Hepatocyte (in vitro differentiated cells): Measurements from ENCODE around the gene DENND6B. TPM values are rescaled to one million over a fixed set of nuclear protein-coding genes. Genes with fewer than 3 reads are reported as not detected.

Experiments
- DNase-seq: peaks from one replicate; pipeline ENCODE4 v3.0.0-alpha.2; 2016; ENCODE audit warnings: low spot score
- H2AFZ ChIP-seq: fragments of 200-600 bp; sonication (generic); 2 replicates; pipeline ENCODE4 v1.6.0; 2016; ENCODE audit warnings: antibody characterized with exemption, mild to moderate bottlenecking
- H3K27ac ChIP-seq: fragments of 200-600 bp; sonication (generic); 2 replicates; pipeline ENCODE4 v1.5.1; 2016; ENCODE audit warnings: mild to moderate bottlenecking
- H3K27me3 ChIP-seq: fragments of 200-600 bp; sonication (generic); 2 replicates; pipeline ENCODE4 v1.6.1; 2016
- H3K36me3 ChIP-seq: fragments of 200-600 bp; sonication (generic); replicated peaks from 2 replicates; pipeline ENCODE4 v1.5.1; 2016; ENCODE audit warnings: low read depth; ENCODE audit not compliant: insufficient read depth
- H3K4me1 ChIP-seq: fragments of 200-600 bp; sonication (generic); 2 replicates; pipeline ENCODE4 v1.5.1; 2016; ENCODE audit warnings: mild to moderate bottlenecking, moderate library complexity; ENCODE audit not compliant: insufficient read depth
- H3K4me2 ChIP-seq: fragments of 200-600 bp; sonication (generic); 2 replicates; pipeline ENCODE4 v1.6.0; 2016
- H3K4me3 ChIP-seq: fragments of 200-600 bp; sonication (generic); 2 replicates; pipeline ENCODE4 v1.5.1; 2016; ENCODE audit warnings: mild to moderate bottlenecking
- H3K79me2 ChIP-seq: fragments of 200-600 bp; sonication (generic); 2 replicates; pipeline ENCODE4 v1.6.0; 2017; ENCODE audit warnings: mild to moderate bottlenecking
- H3K9me2 ChIP-seq: fragments of 200-600 bp; sonication (generic); replicated peaks from 2 replicates; pipeline ENCODE4 v1.6.0; 2017; ENCODE audit warnings: mild to moderate bottlenecking; ENCODE audit not compliant: insufficient read depth
- H3K9me3 ChIP-seq: fragments of 200-600 bp; sonication (generic); 2 replicates; pipeline ENCODE4 v1.5.1; 2016; ENCODE audit warnings: low read depth, mild to moderate bottlenecking
- H4K20me1 ChIP-seq: fragments of 200-600 bp; sonication (generic); 2 replicates; pipeline ENCODE4 v1.6.0; 2016; ENCODE audit warnings: mild to moderate bottlenecking; ENCODE audit not compliant: insufficient read depth, poor library complexity, severe bottlenecking
- CTCF ChIP-seq: fragments of 200-600 bp; sonication (generic); IDR thresholded peaks from 2 replicates; pipeline ENCODE4 v1.5.1; 2016; ENCODE audit warnings: antibody characterized with exemption, mild to moderate bottlenecking; ENCODE audit not compliant: poor library complexity
- EZH2 ChIP-seq: fragments of 200-600 bp; sonication (generic); IDR thresholded peaks from 2 replicates; pipeline ENCODE4 v1.6.1; 2016; ENCODE audit warnings: antibody characterized with exemption, mild to moderate bottlenecking, borderline replicate concordance
- EZH2phosphoT487 ChIP-seq: fragments of 200-600 bp; sonication (generic); IDR thresholded peaks from one replicate; pipeline ENCODE4 v1.6.1; 2018; ENCODE audit warnings: antibody characterized with exemption, mild to moderate bottlenecking, low read depth, moderate library complexity; ENCODE audit not compliant: unreplicated experiment, severe bottlenecking
- WGBS: methylation state at CpG from one replicate; pipeline ENCODE4 v1.1.6; 2016; ENCODE audit warnings: low lambda C conversion rate; ENCODE audit errors: missing lambda C conversion rate; 5-methylcytosine and 5-hydroxymethylcytosine counted together
- polyA plus RNA-seq: library from polyadenylated mRNA; unstranded; fragments of >200 nt; fragmentation: Nextera tagmentation; extraction: Ambion mirVana; gene quantifications from 2 replicates; pipeline ENCODE4 v1.2.1, GENCODE V29; 2016
- total RNA-seq: library from RNA; depleted of rRNA; stranded (reverse); fragments of >200 nt; gene quantifications from 2 replicates; pipeline ENCODE4 v1.2.3, GENCODE V29; 2014

Gene DENND6B
- total and polyA plus RNA-seq, 2 experiments from 2014 or later: 3.3 to 8.7 TPM

DNA sequence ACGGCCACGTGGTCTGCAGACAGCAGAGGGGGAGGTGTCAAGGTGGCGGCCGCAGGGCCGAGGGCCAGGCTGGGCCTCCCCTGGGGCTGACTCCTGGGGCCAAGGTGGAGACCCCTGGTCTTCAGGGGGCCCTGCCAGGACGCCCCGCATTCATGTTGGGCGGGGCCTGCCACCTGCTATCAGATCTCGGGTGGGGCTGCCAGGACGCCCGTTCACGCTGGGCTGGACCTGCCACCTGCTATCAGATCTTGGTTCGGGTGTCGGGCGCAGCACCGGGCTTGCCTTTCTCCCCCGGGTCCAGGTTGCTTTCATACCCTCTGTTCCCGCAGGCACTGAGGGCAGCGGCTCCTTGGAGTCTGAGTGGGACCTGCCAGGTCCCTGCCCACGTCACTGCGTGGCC lies 40.5 kb downstream of the DENND6B start:
- H3K27ac ChIP-seq: no peak overlapping the region
- DNase-seq: no peak
- no peaks in the 10 kb centered on the region for H3K9me2 ChIP-seq
- H3K4me2 ChIP-seq: no peak overlapping the region
- no peak overlapping the region for H3K4me3 ChIP-seq
- no peak overlapping the region for H2AFZ ChIP-seq
- no peaks in the 10 kb centered on the region for H3K9me3 ChIP-seq
- no peaks in the 10 kb centered on the region for H3K27me3 ChIP-seq
- peaks cover 44% of the 10 kb centered on the region for H3K79me2 ChIP-seq
- peaks cover 12% of the 10 kb centered on the region for H3K4me1 ChIP-seq
- peaks cover 30% of the 10 kb centered on the region for H4K20me1 ChIP-seq
- no peak for TF ChIP-seq EZH2phosphoT487
- no peak for TF ChIP-seq CTCF
- no peak for TF ChIP-seq EZH2
- WGBS: 97% methylated on average over 21 of the region's 21 CpGs
- H3K36me3 ChIP-seq: no peaks in the 10 kb centered on the region

DNA sequence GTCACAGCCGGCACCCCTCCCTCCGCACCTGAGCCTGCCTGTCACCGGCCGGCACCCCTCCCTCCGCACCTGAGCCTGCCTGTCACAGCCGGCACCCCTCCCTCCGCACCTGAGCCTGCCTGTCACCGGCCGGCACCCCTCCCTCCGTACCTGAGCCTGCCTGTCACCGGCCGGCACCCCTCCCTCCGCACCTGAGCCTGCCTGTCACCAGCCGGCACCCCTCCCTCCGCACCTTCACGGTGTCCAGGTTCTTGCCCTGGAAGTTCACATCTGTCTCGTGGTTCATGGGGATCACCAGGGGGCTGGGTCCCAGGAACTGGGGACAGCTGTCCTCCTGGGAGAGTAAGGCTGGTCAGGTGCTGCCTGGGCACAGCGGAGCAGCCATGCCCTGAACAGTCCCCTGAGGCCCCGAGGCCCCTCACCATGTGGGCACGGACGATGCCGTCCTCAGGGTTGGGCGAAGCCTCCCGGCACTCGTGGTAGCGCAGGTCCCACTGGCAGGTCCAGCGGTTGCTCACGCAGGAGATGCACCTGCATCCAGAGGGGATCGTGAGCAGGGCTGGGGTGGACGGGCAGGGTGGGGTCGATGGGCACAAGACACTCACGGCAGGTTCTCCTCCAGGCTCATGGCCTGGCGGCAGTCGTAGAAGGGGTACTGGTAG lies 41.1 kb downstream of the DENND6B start:
- DNase-seq: no peak
- TF ChIP-seq EZH2 (no peak), CTCF (no peak), EZH2phosphoT487 (no peak)
- Histone ChIP-seq H3K27me3 (no peaks in the 10 kb centered on the region), H3K27ac (no peak overlapping the region), H3K79me2 (peaks cover 38% of the 10 kb centered on the region), H3K36me3 (no peaks in the 10 kb centered on the region), H4K20me1 (peaks cover 25% of the 10 kb centered on the region), H3K9me2 (no peaks in the 10 kb centered on the region), H3K4me1 (peaks cover 12% of the 10 kb centered on the region), H3K4me2 (no peak overlapping the region), H2AFZ (no peak overlapping the region), H3K9me3 (no peaks in the 10 kb centered on the region), H3K4me3 (no peak overlapping the region)
- WGBS: 95% methylated on average over 23 of the region's 34 CpGs

DNA sequence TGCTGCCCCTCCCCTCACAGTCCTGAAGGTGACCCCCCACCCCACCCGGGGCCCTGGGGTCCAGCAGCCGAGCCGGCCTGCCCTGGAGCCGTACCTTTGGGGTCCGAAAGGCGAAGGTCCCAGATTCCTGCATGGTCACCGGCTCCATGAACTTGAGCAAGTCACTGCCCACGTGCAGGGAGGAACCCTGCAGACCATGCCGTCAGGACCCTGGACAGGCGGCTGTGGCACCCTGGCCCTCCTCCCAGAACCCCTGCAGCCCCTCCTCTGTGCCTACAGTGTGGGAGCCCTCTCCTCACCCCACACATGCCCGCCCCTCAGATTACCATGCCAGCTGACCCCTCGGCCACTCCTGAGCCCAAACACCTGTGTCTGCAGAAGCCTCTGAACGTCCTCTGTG lies 42.3 kb downstream of the DENND6B start:
- WGBS: 92% methylated on average over 12 of the region's 13 CpGs
- DNase-seq: no peak

More for the DNA sequence above, 42.3 kb downstream of the DENND6B start:
- Histone ChIP-seq H3K79me2 (peaks cover 26% of the 10 kb centered on the region), H3K9me3 (no peaks in the 10 kb centered on the region), H3K4me1 (peaks cover 12% of the 10 kb centered on the region), H3K36me3 (no peaks in the 10 kb centered on the region), H4K20me1 (peaks cover 17% of the 10 kb centered on the region), H2AFZ (no peak overlapping the region), H3K4me3 (no peak overlapping the region), H3K27me3 (no peaks in the 10 kb centered on the region), H3K4me2 (no peak overlapping the region), H3K27ac (no peak overlapping the region), H3K9me2 (no peaks in the 10 kb centered on the region)
- TF ChIP-seq EZH2 (no peak), EZH2phosphoT487 (no peak), CTCF (no peak)
